HepG2 (cell line): ENCODE results near the gene DDR1. TPM values are rescaled to one million over a fixed set of nuclear protein-coding genes. Genes with fewer than 3 reads are reported as not detected.

ENCODE experiments used
- ATAC-seq: fragments of 200-7000 bp; cut with Tn5 transposase; 3 replicates; pipeline ENCODE4 v1.9.1; 2020; ENCODE audit warnings: mild to moderate bottlenecking, moderate library complexity
- BruUV-seq: library from RNA; stranded (reverse); fragments of 400-500 nt; replicated peaks from 2 replicates; lab custom pipeline; 2021; lab: Mats Ljungman, UMichigan
- CTCF ChIA-PET: fragments of 300-600 bp; formaldehyde crosslinking; extraction: SDS; loops from one replicate; lab custom pipeline; 2021; ENCODE audit warnings: low total read pairs, inconsistent platforms, low intra/inter-chr PET ratio; lab: Yijun Ruan, JAX
- POLR2A ChIA-PET: fragments of 350-600 bp; sonication (Branson Sonifier 250); formaldehyde crosslinking; loops from one replicate; lab custom pipeline; 2020; ENCODE audit warnings: antibody characterized with exemption, inconsistent platforms; lab: Yijun Ruan, JAX
- DNase-seq: peaks from one replicate; pipeline ENCODE4 v3.0.0-alpha.2; 2015; ENCODE audit warnings: low spot score
- FAIRE-seq: peaks from 3 replicates; lab custom pipeline; 2011; peaks lifted over from hg19 to GRCh38; lab: Jason Lieb, UNC
- H2AFZ ChIP-seq: one replicate; pipeline ENCODE4 v1.6.1; 2011; ENCODE audit warnings: low read length, inconsistent platforms
- H3K27ac ChIP-seq: fragments of 300-600 bp; 3 replicates; pipeline ENCODE4 v1.8.0; 2011; ENCODE audit warnings: mixed run types, mild to moderate bottlenecking, mixed read lengths, low read length, inconsistent platforms; ENCODE audit not compliant: insufficient read depth; ENCODE audit errors: extremely low read length
- H3K27me3 ChIP-seq, 2 experiments: fragments of 200-600 bp in 1 of 2; 2 replicates in 1 of 2; 3 replicates in 1 of 2; pipeline versions ENCODE4 v1.6.0 to v1.8.0; 2011; ENCODE audit warnings: low read length in 2 of 2, mild to moderate bottlenecking in 2 of 2, moderate library complexity in 2 of 2, inconsistent platforms in 1 of 2; ENCODE audit not compliant: insufficient read depth in 2 of 2, control insufficient read depth in 1 of 2
- H3K36me3 ChIP-seq, 2 experiments: fragments of 200-600 bp in 1 of 2; replicated peaks in 1 of 2; 2 replicates in 1 of 2; 3 replicates in 1 of 2; pipeline versions ENCODE4 v1.5.1 to v1.8.0; 2011; ENCODE audit warnings: low read length in 2 of 2, inconsistent platforms in 1 of 2; ENCODE audit not compliant: insufficient read depth in 2 of 2, control insufficient read depth in 1 of 2
- H3K4me1 ChIP-seq: 2 replicates; pipeline ENCODE4 v1.5.1; 2012; ENCODE audit warnings: low read length, inconsistent platforms; ENCODE audit not compliant: insufficient read depth
- H3K4me2 ChIP-seq: 2 replicates; pipeline ENCODE4 v1.6.0; 2011; ENCODE audit warnings: low read depth, low read length, inconsistent platforms
- H3K4me3 ChIP-seq, 3 experiments: fragments of 200-600 bp in 1 of 3; sonication (generic), shearing (Covaris generic) in 1 of 3; replicated peaks in 1 of 3; 2 replicates each; pipeline ENCODE4 v1.5.1; 2011 to 2016; ENCODE audit warnings: low read length in 3 of 3, inconsistent platforms in 2 of 3, low read depth in 2 of 3, mild to moderate bottlenecking in 2 of 3, control low read depth in 1 of 3, mixed read lengths in 1 of 3; ENCODE audit not compliant: insufficient read depth in 1 of 3
- H3K79me2 ChIP-seq: one replicate; pipeline ENCODE4 v1.6.1; 2011; ENCODE audit warnings: low read length, inconsistent platforms; ENCODE audit not compliant: insufficient read depth
- H3K9ac ChIP-seq: 2 replicates; pipeline ENCODE4 v1.6.0; 2011; ENCODE audit warnings: mild to moderate bottlenecking, low read depth, low read length, inconsistent platforms; ENCODE audit not compliant: insufficient read depth
- H3K9me3 ChIP-seq: 2 replicates; pipeline ENCODE4 v1.5.1; 2012; ENCODE audit warnings: mild to moderate bottlenecking, low read length
- H4K20me1 ChIP-seq: 2 replicates; pipeline ENCODE4 v1.6.0; 2011; ENCODE audit warnings: inconsistent platforms, mild to moderate bottlenecking, low read length, moderate library complexity; ENCODE audit not compliant: insufficient read depth
- MAFF ChIP-seq: IDR thresholded peaks from 2 replicates; pipeline ENCODE4 v1.6.1; 2011; ENCODE audit warnings: low read depth, low read length, improper control_type of control experiment
- MAFK ChIP-seq, 2 experiments: IDR thresholded peaks in 1 of 2; conservative IDR thresholded peaks in 1 of 2; 2 replicates each; pipeline ENCODE4 v1.6.1; 2011; ENCODE audit warnings: improper control_type of control experiment in 2 of 2, low read length in 2 of 2
- MEIS2 ChIP-seq: sonication (generic); formaldehyde crosslinking; IDR thresholded peaks from 2 replicates; pipeline ENCODE4 v1.9.0; 2021; ENCODE audit warnings: mild to moderate bottlenecking, missing genetic modification reagents
- PCBP2 ChIP-seq: fragments of 200-400 bp; formaldehyde crosslinking; optimal IDR thresholded peaks from 2 replicates; pipeline ENCODE3; 2018; ENCODE audit warnings: low read length, low read depth; ENCODE audit not compliant: poor library complexity, severe bottlenecking
- RAD51 ChIP-seq: fragments of 450-650 bp; IDR thresholded peaks from 2 replicates; pipeline ENCODE4 v1.6.1; 2016; ENCODE audit warnings: borderline replicate concordance
- WGBS: methylation state at CpG from one replicate; pipeline ENCODE4 v1.1.6; 2017; ENCODE audit warnings: low lambda C conversion rate; 5-methylcytosine and 5-hydroxymethylcytosine counted together
- in situ Hi-C: cut with HindIII; loops from 2 replicates; pipeline ENCODE4 v1.10.0; 2017; ENCODE audit warnings: low pct_unique_long_range_greater_than_20kb; ENCODE audit not compliant: extremely low pct_ligation_motif_present
- intact Hi-C: fragments of 100-400 bp; cut with micrococcal nuclease; formaldehyde crosslinking; loops from one replicate; pipeline ENCODE4 v1.10.0; 2022; ENCODE audit not compliant: unreplicated experiment
- polyA plus RNA-seq, 8 experiments: library from polyadenylated mRNA; depleted of rRNA in 3 of 8; stranded (reverse) in 7 of 8; unstranded in 1 of 8; fragments of >200 nt; fragmentation: Illumina TruSeq in 4 of 8; extraction: Trizol in 4 of 8; gene quantifications; 2 replicates each; pipeline versions ENCODE4 v1.2.1 to v1.2.3, GENCODE V29; 2011 to 2016; ENCODE audit warnings: low read depth in 4 of 8, missing spikeins in 1 of 8, mixed read lengths in 1 of 8; ENCODE audit not compliant: insufficient read depth in 1 of 8
- total RNA-seq, 5 experiments: library from RNA; depleted of rRNA; stranded (reverse); fragments of >200 nt; fragmentation: Illumina TruSeq; extraction: Trizol; gene quantifications; 2 replicates each; pipeline ENCODE4 v1.2.3, GENCODE V29; 2016; ENCODE audit warnings: low read depth in 1 of 5

Gene DDR1
- total and polyA plus RNA-seq, 2 of the 13 experiments (the other 11 are each of a cell fraction or from before 2014, with no cell fraction given): 16.7 to 20.2 TPM

DNA sequence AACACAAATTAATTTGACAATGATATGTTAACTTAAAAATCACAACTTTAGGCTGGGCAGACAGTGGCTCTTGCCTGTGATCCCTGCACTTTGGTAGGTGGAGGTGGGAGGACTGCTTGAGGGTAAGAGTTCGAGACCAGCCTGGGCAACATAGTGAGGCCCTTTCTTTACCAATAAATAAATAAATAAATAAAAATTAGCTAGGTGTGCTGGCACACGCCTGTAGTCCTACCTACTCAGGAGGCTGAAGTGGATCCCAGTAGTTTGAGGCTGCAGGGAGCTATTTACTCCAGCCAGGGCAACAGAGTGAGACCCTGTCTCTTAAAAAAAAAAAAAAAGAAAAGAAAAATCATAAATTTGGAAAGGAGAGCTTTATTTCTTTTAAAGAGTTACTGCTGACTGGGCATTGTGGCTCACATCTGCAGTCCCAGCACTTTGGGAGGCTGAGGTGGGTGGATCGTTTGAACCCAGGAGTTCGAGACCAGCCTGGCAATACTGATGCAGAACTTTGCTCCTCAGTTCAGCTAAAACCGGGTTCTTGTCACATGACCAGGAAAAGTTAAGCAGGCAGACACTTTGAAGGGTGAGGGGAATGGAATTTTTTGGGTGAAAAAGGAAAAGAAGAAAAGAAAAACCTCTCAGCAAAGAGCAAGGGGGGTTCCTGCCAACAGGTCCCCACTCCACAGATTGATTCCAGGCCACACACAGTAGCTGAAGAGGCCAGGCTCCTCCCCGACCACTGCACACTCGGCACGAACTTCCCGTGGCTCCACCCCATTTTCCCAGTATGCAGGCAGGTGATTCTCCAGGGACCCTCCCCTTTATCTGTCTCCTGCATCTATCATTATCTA lies 44.0 kb upstream of the DDR1 start:
- ATAC-seq: no peak; the same call in 2 of the 3 replicates
- Histone ChIP-seq H3K4me1 (peaks cover 18% of the 10 kb centered on the region; the same call in 1 of the 2 replicates), H2AFZ (peak overlapping the region; percentile 62)
- no TSS peak for BruUV-seq
- intact Hi-C loops: loop anchor here (5.0 kb wide), 1 partner anchor 37 kb away; no protein-coding TSS in a partner anchor
- TF ChIP-seq MAFK (conservative IDR thresholded peaks at IDR 0.05 in 1 of 2, IDR thresholded peaks at IDR 0.05 in 1 of 2; ENCODE audit: low read length in 2 of 2) (peak; percentile 58 to 68), MAFF (peak; percentile 35; the same call in 1 of the 2 replicates), RAD51 (0 out of 2 replicates have a peak, but pooled peaks have one; percentile 8), MEIS2 (CRISPR knock-in tag) (no peak), PCBP2 (no peak)
- TF ChIP-seq, all 625 proteins: peak for 3
- Histone ChIP-seq H4K20me1 (no peaks in the 10 kb centered on the region), H3K4me3 (peak overlapping the region in 1 of 3 experiments; percentile 18; a peak in 1 of 6 replicates), H3K79me2 (no peaks in the 10 kb centered on the region), H3K9me3 (no peaks in the 10 kb centered on the region), H3K4me2 (peak overlapping the region; percentile 60; the same call in 1 of the 2 replicates), H3K27ac (no peak overlapping the region), H3K27me3 (peaks cover 0 to 26% of the 10 kb centered on the region in 2 experiments; a peak in 3 of 5 replicates), H3K9ac (no peak overlapping the region; the same call in 1 of the 2 replicates), H3K36me3 (no peaks in the 10 kb centered on the region)
- 17% methylated on average over 9 of the region's 9 CpGs for WGBS
- no peak for FAIRE-seq
- CTCF ChIA-PET: no interaction called here
- DNase-seq: no peak
- POLR2A ChIA-PET: no interaction called here
- in situ Hi-C loops: no loop called here
